Activated T-cell treated with anti-CD3 and anti-CD28 coated beads, Interleukin-2, amount 50 U/mL, for 1 hour (primary cell): ENCODE data around the gene FGD3.
"Not testable (repeated sequence)": the region's sequence is repeated elsewhere in the genome, so short reads cannot be mapped to it uniquely, and the experiment has no call there.

Experiments used
- DNase-seq: peaks from one replicate; pipeline ENCODE4 v3.0.0-alpha.2; 2020

FGD3 gene

GRCh38 chr9:92978345-92978875 is 31.1 kb downstream of the FGD3 start:
- no peak for DNase-seq

GRCh38 chr9:92979283-92980056 is 32.1 kb downstream of the FGD3 start:
- no peak for DNase-seq

GRCh38 chr9:92980085-92980745 is 32.9 kb downstream of the FGD3 start:
- peak; percentile 31 for DNase-seq

- no peak for DNase-seq
Observed at GRCh38 chr9:92982130-92982529, 34.8 kb downstream of the FGD3 start.

- DNase-seq = no peak
Observed at GRCh38 chr9:92983984-92984589, 36.8 kb downstream of the FGD3 start.

GRCh38 chr9:92984976-92985375 is 37.7 kb downstream of the FGD3 start:
- DNase-seq = peak; percentile 16

- peak; percentile 49 for DNase-seq
Observed at GRCh38 chr9:92986176-92987119, 39.1 kb downstream of the FGD3 start.

- peak; percentile 21 for DNase-seq
Observed at GRCh38 chr9:92988215-92988768, 41.0 kb downstream of the FGD3 start.

GRCh38 chr9:92989561-92989960 is 42.2 kb downstream of the FGD3 start:
- no peak for DNase-seq

GRCh38 chr9:92990461-92990860 is 43.1 kb downstream of the FGD3 start:
- no peak for DNase-seq

- peak; percentile 18 for DNase-seq
Observed at GRCh38 chr9:92992549-92992948, 45.2 kb downstream of the FGD3 start.

- not testable (repeated sequence) for DNase-seq
Observed at GRCh38 chr9:92998871-92999270, 51.5 kb downstream of the FGD3 start.

GRCh38 chr9:93001031-93001430 is 53.7 kb downstream of the FGD3 start:
- no peak for DNase-seq

GRCh38 chr9:93002700-93003099 is 55.4 kb downstream of the FGD3 start:
- DNase-seq = no peak

- DNase-seq = peak; percentile 68
Observed at GRCh38 chr9:93003552-93004407, 56.5 kb downstream of the FGD3 start.

GRCh38 chr9:93004561-93004960 is 57.2 kb downstream of the FGD3 start:
- DNase-seq = no peak

GRCh38 chr9:93005876-93006275 is 58.6 kb downstream of the FGD3 start:
- DNase-seq = no peak

GRCh38 chr9:93007529-93008058 is 60.3 kb downstream of the FGD3 start:
- no peak for DNase-seq

- no peak for DNase-seq
Observed at GRCh38 chr9:93008457-93008856, 61.1 kb downstream of the FGD3 start.

- no peak for DNase-seq
Observed at GRCh38 chr9:93009337-93010015, 62.2 kb downstream of the FGD3 start.
